ENCODE results near the gene SLCO3A1. TPM values are rescaled to one million over a fixed set of nuclear protein-coding genes. Genes with fewer than 3 reads are reported as not detected.
A peak's percentile ranks its signal among the peaks of the same experiment; 100 is the strongest.

Gene SLCO3A1
- total and polyA plus RNA-seq, 2 experiments from 2014 or later, result 1.9 to 6.9 TPM

GRCh38 chr15:92087211-92087610 lies 233.7 kb downstream of the SLCO3A1 start:
- Histone ChIP-seq H3K9ac (no peak overlapping the region), H3K4me3 (no peak overlapping the region), H4K20me1 (ENCODE audit: insufficient read depth) (no peaks in the 10 kb centered on the region), H3K4me2 (ENCODE audit: unreplicated experiment) (no peak overlapping the region), H3K27ac (no peak overlapping the region), H3K79me2 (ENCODE audit: insufficient read depth) (no peaks in the 10 kb centered on the region), H3F3A (ENCODE audit: insufficient read depth) (no peaks in the 10 kb centered on the region), H3K9me3 (ENCODE audit: low read depth) (no peaks in the 10 kb centered on the region), H2AFZ (no peak overlapping the region), H3K4me1 (ENCODE audit: insufficient read depth) (no peaks in the 10 kb centered on the region), H3K27me3 (replicated peaks; ENCODE audit: insufficient read depth) (no peaks in the 10 kb centered on the region), H3K36me3 (ENCODE audit: low read depth) (no peaks in the 10 kb centered on the region), H3K9me2 (ENCODE audit: insufficient read depth) (no peaks in the 10 kb centered on the region)
- TF ChIP-seq EZH2phosphoT487 (IDR thresholded peaks at IDR 0.05; ENCODE audit: insufficient read depth, low read depth) (no peak), EZH2 (IDR thresholded peaks at IDR 0.05; ENCODE audit: insufficient read depth, poor library complexity, severe bottlenecking) (no peak)
- WGBS, 2 experiments (ENCODE audit: low coverage in 1 of 2, low lambda C conversion rate in 2 of 2, missing lambda C conversion rate in 2 of 2), result 92 to 94% methylated on average over 2 of the region's 2 CpGs
- in situ Hi-C loops (cut with MboI), result loop anchor here (10.0 to 25.0 kb wide), 2 partner anchors 242 to 375 kb away; no protein-coding TSS in a partner anchor
- no peak for DNase-seq

- Histone ChIP-seq H4K20me1 (ENCODE audit: insufficient read depth) (no peaks in the 10 kb centered on the region), H3K4me1 (ENCODE audit: insufficient read depth) (no peaks in the 10 kb centered on the region), H3K36me3 (ENCODE audit: low read depth) (no peaks in the 10 kb centered on the region), H3K79me2 (ENCODE audit: insufficient read depth) (no peaks in the 10 kb centered on the region), H2AFZ (no peak overlapping the region), H3K9ac (no peak overlapping the region), H3K9me2 (ENCODE audit: insufficient read depth) (no peaks in the 10 kb centered on the region), H3K27ac (no peak overlapping the region), H3K4me3 (no peak overlapping the region), H3K27me3 (replicated peaks; ENCODE audit: insufficient read depth) (no peaks in the 10 kb centered on the region), H3F3A (ENCODE audit: insufficient read depth) (no peaks in the 10 kb centered on the region), H3K9me3 (ENCODE audit: low read depth) (no peaks in the 10 kb centered on the region), H3K4me2 (ENCODE audit: unreplicated experiment) (no peak overlapping the region)
- TF ChIP-seq EZH2phosphoT487 (IDR thresholded peaks at IDR 0.05; ENCODE audit: insufficient read depth, low read depth) (no peak), EZH2 (IDR thresholded peaks at IDR 0.05; ENCODE audit: insufficient read depth, poor library complexity, severe bottlenecking) (no peak)
- in situ Hi-C loops (cut with MboI), result loop anchor here (10.0 to 25.0 kb wide), 3 partner anchors 134 to 614 kb away; no protein-coding TSS in a partner anchor
- WGBS, 2 experiments (ENCODE audit: low coverage in 1 of 2, low lambda C conversion rate in 2 of 2, missing lambda C conversion rate in 2 of 2), result 55 to 57% methylated on average over 17 of the region's 17 CpGs
- DNase-seq, result peak; percentile 54
These were observed 237.7 kb downstream of the SLCO3A1 start for GRCh38 chr15:92091155-92091734.

GRCh38 chr15:92092289-92093105 lies 239.0 kb downstream of the SLCO3A1 start:
- no peak overlapping the region for H3K27ac ChIP-seq
- 84% methylated on average over 10 of the region's 10 CpGs for WGBS, 2 experiments (ENCODE audit: low coverage in 1 of 2, low lambda C conversion rate in 2 of 2, missing lambda C conversion rate in 2 of 2)
- in situ Hi-C loops (cut with MboI), result loop anchor here (10.0 to 25.0 kb wide), 3 partner anchors 132 to 612 kb away; no protein-coding TSS in a partner anchor

GRCh38 chr15:92095693-92096092 lies 242.2 kb downstream of the SLCO3A1 start:
- in situ Hi-C loops (cut with MboI), result loop anchor here (10.0 to 25.0 kb wide), 3 partner anchors 129 to 609 kb away; no protein-coding TSS in a partner anchor
- no peak overlapping the region for H2AFZ ChIP-seq
- H3K4me3 ChIP-seq, result no peak overlapping the region
- H3K9me2 ChIP-seq (ENCODE audit: insufficient read depth), result no peaks in the 10 kb centered on the region
- H3K27me3 ChIP-seq (replicated peaks; ENCODE audit: insufficient read depth), result no peaks in the 10 kb centered on the region
- H3K79me2 ChIP-seq (ENCODE audit: insufficient read depth), result no peaks in the 10 kb centered on the region
- H3K9me3 ChIP-seq (ENCODE audit: low read depth), result no peaks in the 10 kb centered on the region
- no peak for DNase-seq
- no peaks in the 10 kb centered on the region for H3K36me3 ChIP-seq (ENCODE audit: low read depth)
- TF ChIP-seq EZH2phosphoT487 (IDR thresholded peaks at IDR 0.05; ENCODE audit: insufficient read depth, low read depth), result no peak
- TF ChIP-seq EZH2 (IDR thresholded peaks at IDR 0.05; ENCODE audit: insufficient read depth, poor library complexity, severe bottlenecking), result no peak
- H3K4me2 ChIP-seq (ENCODE audit: unreplicated experiment), result no peak overlapping the region
- no peaks in the 10 kb centered on the region for H3K4me1 ChIP-seq (ENCODE audit: insufficient read depth)
- no peaks in the 10 kb centered on the region for H4K20me1 ChIP-seq (ENCODE audit: insufficient read depth)
- 63 to 65% methylated on average over 4 of the region's 4 CpGs for WGBS, 2 experiments (ENCODE audit: low coverage in 1 of 2, low lambda C conversion rate in 2 of 2, missing lambda C conversion rate in 2 of 2)
- no peak overlapping the region for H3K9ac ChIP-seq
- no peaks in the 10 kb centered on the region for H3F3A ChIP-seq (ENCODE audit: insufficient read depth)
- H3K27ac ChIP-seq, result no peak overlapping the region

More at GRCh38 chr15:92092289-92093105, 239.0 kb downstream of the SLCO3A1 start:
- peak; percentile 16 for DNase-seq
- H3F3A ChIP-seq (ENCODE audit: insufficient read depth), result no peaks in the 10 kb centered on the region
- H3K4me1 ChIP-seq (ENCODE audit: insufficient read depth), result no peaks in the 10 kb centered on the region
- H3K4me2 ChIP-seq (ENCODE audit: unreplicated experiment), result no peak overlapping the region
- no peak for TF ChIP-seq EZH2 (IDR thresholded peaks at IDR 0.05; ENCODE audit: insufficient read depth, poor library complexity, severe bottlenecking)
- no peak for TF ChIP-seq EZH2phosphoT487 (IDR thresholded peaks at IDR 0.05; ENCODE audit: insufficient read depth, low read depth)
- no peaks in the 10 kb centered on the region for H3K36me3 ChIP-seq (ENCODE audit: low read depth)
- no peaks in the 10 kb centered on the region for H3K27me3 ChIP-seq (replicated peaks; ENCODE audit: insufficient read depth)
- H2AFZ ChIP-seq, result no peak overlapping the region
- H3K79me2 ChIP-seq (ENCODE audit: insufficient read depth), result no peaks in the 10 kb centered on the region
- no peaks in the 10 kb centered on the region for H3K9me3 ChIP-seq (ENCODE audit: low read depth)
- no peak overlapping the region for H3K9ac ChIP-seq
- no peaks in the 10 kb centered on the region for H4K20me1 ChIP-seq (ENCODE audit: insufficient read depth)
- no peak overlapping the region for H3K4me3 ChIP-seq
- H3K9me2 ChIP-seq (ENCODE audit: insufficient read depth), result no peaks in the 10 kb centered on the region

Measured in GM23248 (cell line).